Esophagus muscularis mucosa (tissue), 4 donors: ENCODE data around the gene WDFY3. TPM values are rescaled to one million over a fixed set of nuclear protein-coding genes. Genes with fewer than 3 reads are reported as not detected.

Experiments
- DNase-seq: peaks from one replicate; pipeline ENCODE4 v3.0.0-alpha.2; 2017; ENCODE audit errors: extremely low spot score
- H3K27ac ChIP-seq, 4 donors: fragments of 200-600 bp; sonication (generic); replicated peaks in 1 of 4; 1 replicate in 3 of 4; 2 replicates in 1 of 4; pipeline ENCODE4 v1.5.1; 2016 to 2019; ENCODE audit warnings: mild to moderate bottlenecking in 1 of 4
- H3K27me3 ChIP-seq, 4 donors: fragments of 200-600 bp; sonication (generic); one replicate each; pipeline versions ENCODE4 v1.5.1 to v1.6.0; 2016 to 2019
- H3K36me3 ChIP-seq, 4 donors: fragments of 200-600 bp; sonication (generic); one replicate each; pipeline ENCODE4 v1.5.1; 2016 to 2019
- H3K4me1 ChIP-seq, 4 donors: fragments of 200-600 bp; sonication (generic); one replicate each; pipeline ENCODE4 v1.5.1; 2016 to 2019
- H3K4me3 ChIP-seq, 4 donors: fragments of 200-600 bp; sonication (generic); 1 replicate in 2 of 4; 2 replicates in 2 of 4; pipeline ENCODE4 v1.5.1; 2016 to 2019; ENCODE audit warnings: mild to moderate bottlenecking in 4 of 4, moderate library complexity in 1 of 4
- H3K9me3 ChIP-seq, 4 donors: fragments of 200-600 bp; sonication (generic); 1 replicate in 3 of 4; 2 replicates in 1 of 4; pipeline ENCODE4 v1.5.1; 2016 to 2019
- EP300 ChIP-seq: sonication (generic); formaldehyde crosslinking; IDR thresholded peaks from one replicate; pipeline ENCODE4 v1.6.1; 2017; ENCODE audit warnings: antibody characterized with exemption
- POLR2A ChIP-seq: fragments of 450-650 bp; IDR thresholded peaks from one replicate; pipeline ENCODE4 v1.6.1; 2017; ENCODE audit warnings: antibody characterized with exemption, moderate library complexity, mild to moderate bottlenecking, low read depth
- POLR2AphosphoS5 ChIP-seq, 2 donors: sonication (generic); formaldehyde crosslinking; IDR thresholded peaks; one replicate each; pipeline ENCODE4 v1.6.1; 2017; ENCODE audit warnings: antibody characterized with exemption in 2 of 2
- WGBS: methylation state at CpG from one replicate; pipeline ENCODE4 v1.1.5; 2018; 5-methylcytosine and 5-hydroxymethylcytosine counted together
- intact Hi-C: fragments of 100-400 bp; cut with DNase I; formaldehyde crosslinking; loops from one replicate; pipeline ENCODE4 v1.15.1; 2023
- total RNA-seq, 4 donors: library from RNA; depleted of rRNA; stranded (reverse); fragments of >200 nt; gene quantifications; one replicate each; pipeline versions ENCODE4 v1.1.0 to v1.2.1, GENCODE V29; 2016
- TF ChIP-seq, protein P1 (sequence below), 3 experiments: fragments of 200-600 bp in 2 of 3; fragments of 450-650 bp in 1 of 3; sonication (generic) in 2 of 3; IDR thresholded peaks; one replicate each; pipeline ENCODE4 v1.5.1; 2017 to 2019; ENCODE audit warnings: antibody characterized with exemption in 3 of 3, mild to moderate bottlenecking in 2 of 3, moderate library complexity in 1 of 3

Gene WDFY3
- total RNA-seq, 4 donors from 2014 or later = 73.1 to 103 (median 100.0) TPM

DNA sequence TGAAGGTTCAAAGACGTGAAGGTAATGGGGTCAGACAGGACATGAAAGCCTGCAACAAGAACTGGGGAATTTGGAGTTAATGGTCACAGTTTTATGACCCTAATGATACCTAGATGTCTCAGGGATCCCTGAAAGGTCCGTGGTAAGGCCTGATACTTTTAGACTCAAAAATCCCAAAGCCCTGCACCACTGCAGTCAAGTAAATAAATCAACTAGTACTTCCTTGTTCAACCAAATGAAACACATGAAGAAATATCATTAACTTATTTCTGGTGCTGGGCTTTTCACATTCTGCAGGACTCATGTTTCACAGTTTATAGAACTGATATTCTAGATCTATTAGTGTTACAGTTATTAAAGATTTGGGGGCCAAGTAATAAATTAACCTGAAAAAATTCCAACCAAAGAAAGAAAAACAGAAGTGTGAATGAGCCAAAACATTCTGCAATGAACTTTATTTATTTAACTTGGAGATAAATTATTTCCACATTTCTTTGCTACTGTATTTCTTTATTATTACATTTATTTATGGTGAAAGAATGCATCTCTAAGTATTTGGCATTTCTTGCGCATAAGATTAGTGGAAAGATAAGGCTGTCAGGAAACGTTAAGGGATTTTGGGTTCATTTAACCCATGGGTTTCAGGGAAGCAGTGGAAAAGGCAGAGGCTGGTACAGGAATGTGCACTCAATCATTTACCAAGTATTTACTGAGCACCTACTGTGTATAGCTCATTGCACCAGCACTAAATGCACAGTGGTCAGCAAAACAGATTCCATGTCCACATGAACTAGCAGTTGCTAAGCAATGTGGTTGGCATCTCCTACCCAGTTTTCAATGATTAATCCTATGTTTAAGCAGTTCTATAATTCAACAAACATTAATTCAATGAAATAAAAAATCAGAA, 8.7 kb downstream of the WDFY3 start:
- H3K36me3 ChIP-seq = no peaks in the 10 kb centered on the region
- peaks cover 32 to 77% (median 60%) of the 10 kb centered on the region in 4 donors for H3K4me1 ChIP-seq
- intact Hi-C loops = no loop called here
- no peak overlapping the region for H3K27ac ChIP-seq
- H3K27me3 ChIP-seq = no peaks in the 10 kb centered on the region
- no peak for TF ChIP-seq POLR2A
- TF ChIP-seq EP300 = no peak
- TF ChIP-seq POLR2AphosphoS5 (IDR thresholded peaks at IDR 0.05) = no peak
- TF ChIP-seq, protein P1, sequence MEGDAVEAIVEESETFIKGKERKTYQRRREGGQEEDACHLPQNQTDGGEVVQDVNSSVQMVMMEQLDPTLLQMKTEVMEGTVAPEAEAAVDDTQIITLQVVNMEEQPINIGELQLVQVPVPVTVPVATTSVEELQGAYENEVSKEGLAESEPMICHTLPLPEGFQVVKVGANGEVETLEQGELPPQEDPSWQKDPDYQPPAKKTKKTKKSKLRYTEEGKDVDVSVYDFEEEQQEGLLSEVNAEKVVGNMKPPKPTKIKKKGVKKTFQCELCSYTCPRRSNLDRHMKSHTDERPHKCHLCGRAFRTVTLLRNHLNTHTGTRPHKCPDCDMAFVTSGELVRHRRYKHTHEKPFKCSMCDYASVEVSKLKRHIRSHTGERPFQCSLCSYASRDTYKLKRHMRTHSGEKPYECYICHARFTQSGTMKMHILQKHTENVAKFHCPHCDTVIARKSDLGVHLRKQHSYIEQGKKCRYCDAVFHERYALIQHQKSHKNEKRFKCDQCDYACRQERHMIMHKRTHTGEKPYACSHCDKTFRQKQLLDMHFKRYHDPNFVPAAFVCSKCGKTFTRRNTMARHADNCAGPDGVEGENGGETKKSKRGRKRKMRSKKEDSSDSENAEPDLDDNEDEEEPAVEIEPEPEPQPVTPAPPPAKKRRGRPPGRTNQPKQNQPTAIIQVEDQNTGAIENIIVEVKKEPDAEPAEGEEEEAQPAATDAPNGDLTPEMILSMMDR (IDR thresholded peaks at IDR 0.05) = no peak
- DNase-seq = no peak
- 75% methylated on average over 4 of the region's 4 CpGs for WGBS
- H3K9me3 ChIP-seq = no peaks in the 10 kb centered on the region
- H3K4me3 ChIP-seq = no peak overlapping the region

DNA sequence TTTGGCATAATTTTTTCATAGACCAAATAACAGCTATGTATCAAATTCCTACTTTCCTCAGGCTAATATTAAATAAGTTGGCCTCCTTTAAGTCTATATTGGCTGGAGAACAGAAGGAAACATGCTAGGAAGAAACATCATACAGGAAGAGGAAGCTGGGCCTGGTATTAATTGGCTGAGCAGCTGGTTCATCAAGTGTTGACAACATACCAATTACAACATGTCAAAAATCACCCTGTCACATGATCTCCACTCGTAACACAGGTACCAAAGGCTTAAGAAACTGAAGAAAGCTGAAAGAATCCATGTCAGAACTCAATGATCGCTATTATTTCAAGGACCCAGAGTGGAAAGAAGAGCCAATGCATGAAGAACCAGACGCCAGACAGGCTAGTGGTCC, 10.5 kb downstream of the WDFY3 start:
- H3K27ac ChIP-seq = no peak overlapping the region
- H3K4me1 ChIP-seq = peaks cover 40 to 72% (median 57%) of the 10 kb centered on the region in 4 donors

DNA sequence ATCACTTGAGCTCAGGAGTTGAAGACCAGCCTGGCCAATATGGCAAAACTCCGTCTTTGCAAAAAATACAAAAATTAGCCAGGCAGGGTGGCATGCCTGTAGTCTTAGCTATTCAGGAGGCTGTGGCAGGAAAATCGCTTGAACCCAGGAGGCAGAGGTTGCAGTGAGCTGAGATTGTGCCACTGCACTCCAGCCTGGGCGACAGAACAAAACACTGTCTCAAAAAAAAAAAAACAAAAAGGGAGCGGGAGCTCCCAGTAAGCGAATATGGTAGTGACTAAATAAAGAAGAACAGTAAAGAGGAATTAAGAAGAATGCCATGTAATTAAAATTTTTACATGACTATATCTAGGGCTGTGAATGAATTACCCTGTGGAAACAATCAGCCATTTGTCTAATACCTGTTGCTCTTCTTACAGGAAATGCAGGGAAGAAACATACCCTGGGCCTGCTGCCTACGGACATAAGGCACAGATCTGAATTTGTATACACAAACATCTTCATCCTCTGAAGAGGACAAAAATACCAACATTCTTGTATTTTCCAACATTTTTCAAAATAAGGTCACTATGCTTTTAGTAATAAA, 11.4 kb downstream of the WDFY3 start:
- H3K4me3 ChIP-seq = no peak overlapping the region
- H3K36me3 ChIP-seq = no peaks in the 10 kb centered on the region
- intact Hi-C loops = no loop called here
- H3K27ac ChIP-seq = no peak overlapping the region
- WGBS = 82% methylated on average over 6 of the region's 6 CpGs
- H3K9me3 ChIP-seq = no peaks in the 10 kb centered on the region
- H3K4me1 ChIP-seq = peaks cover 40 to 75% (median 60%) of the 10 kb centered on the region in 4 donors
- no peaks in the 10 kb centered on the region for H3K27me3 ChIP-seq
- TF ChIP-seq, protein P1 (IDR thresholded peaks at IDR 0.05) = no peak
- TF ChIP-seq POLR2A (no peak), EP300 (no peak), POLR2AphosphoS5 (IDR thresholded peaks at IDR 0.05) (no peak)
- no peak for DNase-seq

More for the DNA sequence above, 10.5 kb downstream of the WDFY3 start:
- TF ChIP-seq EP300 = no peak
- no peak for TF ChIP-seq POLR2AphosphoS5 (IDR thresholded peaks at IDR 0.05)
- TF ChIP-seq, protein P1 (IDR thresholded peaks at IDR 0.05) = no peak
- TF ChIP-seq POLR2A = no peak
- 88% methylated on average over 3 of the region's 3 CpGs for WGBS
- Histone ChIP-seq H3K27me3 (no peaks in the 10 kb centered on the region), H3K4me3 (no peak overlapping the region), H3K36me3 (no peaks in the 10 kb centered on the region), H3K9me3 (no peaks in the 10 kb centered on the region)
- intact Hi-C loops = no loop called here
- DNase-seq = no peak

DNA sequence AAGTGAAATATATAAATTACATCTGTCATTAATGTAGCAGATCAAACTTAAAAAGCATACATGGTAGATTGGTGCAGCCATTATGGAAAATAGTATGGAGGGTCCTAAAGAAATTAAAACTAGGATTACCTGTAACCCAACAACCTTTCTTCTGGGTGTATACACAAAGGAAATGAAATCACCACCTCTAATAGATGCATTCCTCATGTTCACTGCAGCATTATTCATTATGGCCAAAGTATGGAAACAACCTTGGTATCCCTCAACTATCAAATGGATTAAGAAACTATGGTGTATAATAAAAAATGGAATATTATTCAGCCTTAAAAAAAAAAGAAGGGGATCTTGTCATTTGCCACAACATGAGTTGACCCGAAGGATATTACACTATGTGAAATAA, 13.7 kb downstream of the WDFY3 start:
- TF ChIP-seq POLR2AphosphoS5 (IDR thresholded peaks at IDR 0.05) = no peak
- no peak for TF ChIP-seq EP300
- Histone ChIP-seq H3K4me3 (no peak overlapping the region), H3K27me3 (no peaks in the 10 kb centered on the region), H3K36me3 (no peaks in the 10 kb centered on the region), H3K4me1 (peaks cover 44 to 73% (median 59%) of the 10 kb centered on the region in 4 donors), H3K27ac (no peak overlapping the region), H3K9me3 (no peaks in the 10 kb centered on the region)
- intact Hi-C loops = no loop called here
- WGBS = 93% methylated on average over 1 of the region's 1 CpG
- no peak for DNase-seq

DNA sequence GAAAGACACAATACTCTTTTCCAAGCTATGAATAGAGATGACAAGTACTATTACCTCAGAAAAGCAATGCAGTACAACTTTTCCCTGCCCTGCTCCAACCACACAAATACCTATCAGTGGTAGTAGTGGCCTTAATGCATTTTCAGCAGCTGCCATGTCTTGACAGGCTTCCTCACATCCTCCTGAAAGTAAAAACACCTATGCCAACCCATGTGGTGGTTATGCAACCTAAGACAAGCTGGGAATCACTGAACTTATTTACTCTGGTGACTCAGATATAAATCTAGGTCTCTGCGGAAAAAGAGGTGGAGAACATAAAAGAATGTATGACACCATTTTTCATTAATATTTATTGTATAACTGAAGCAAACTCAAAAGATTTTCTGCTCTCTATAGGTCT, 14.5 kb downstream of the WDFY3 start:
- intact Hi-C loops = no loop called here
- 36% methylated on average over 1 of the region's 1 CpG for whole genome bisulfite sequencing

More for the DNA sequence above, 14.5 kb downstream of the WDFY3 start:
- Histone ChIP-seq H3K4me3 (no peak overlapping the region), H3K9me3 (no peaks in the 10 kb centered on the region), H3K36me3 (no peaks in the 10 kb centered on the region), H3K4me1 (peaks cover 40 to 73% (median 56%) of the 10 kb centered on the region in 4 donors), H3K27ac (no peak overlapping the region), H3K27me3 (no peaks in the 10 kb centered on the region)
- TF ChIP-seq POLR2AphosphoS5 (IDR thresholded peaks at IDR 0.05) (no peak), EP300 (no peak), POLR2A (no peak)
- TF ChIP-seq, protein P1 (IDR thresholded peaks at IDR 0.05) = no peak
- DNase-seq = no peak
